Prostate gland (tissue), 2 donors: Measurements from ENCODE around the gene FGFBP1. TPM values are rescaled to one million over a fixed set of nuclear protein-coding genes. Genes with fewer than 3 reads are reported as not detected.

Experiments
- DNase-seq: peaks from one replicate; pipeline ENCODE4 v3.0.0-alpha.2; 2019; ENCODE audit warnings: low spot score
- H3K27ac ChIP-seq, 2 donors: fragments of 200-600 bp; sonication (generic); 2 replicates each; pipeline ENCODE4 v1.5.1; 2017 to 2019
- H3K27me3 ChIP-seq: fragments of 200-600 bp; sonication (generic); replicated peaks from 2 replicates; pipeline ENCODE4 v1.5.1; 2019; ENCODE audit not compliant: insufficient read depth
- H3K36me3 ChIP-seq, 2 donors: fragments of 200-600 bp; sonication (generic); 1 replicate in 1 of 2; 2 replicates in 1 of 2; pipeline versions ENCODE4 v1.5.1 to v1.8.1; 2017 to 2019
- H3K4me1 ChIP-seq: fragments of 200-600 bp; sonication (generic); replicated peaks from 2 replicates; pipeline ENCODE4 v1.5.1; 2019
- H3K4me3 ChIP-seq, 2 donors: fragments of 200-600 bp; sonication (generic); 2 replicates each; pipeline ENCODE4 v1.5.1; 2017 to 2019
- H3K9me3 ChIP-seq: fragments of 200-600 bp; sonication (generic); 2 replicates; pipeline ENCODE4 v1.5.1; 2017
- POLR2A ChIP-seq: fragments of 450-650 bp; IDR thresholded peaks from one replicate; pipeline ENCODE4 v1.6.1; 2016; ENCODE audit warnings: antibody characterized with exemption, mild to moderate bottlenecking
- POLR2AphosphoS5 ChIP-seq: sonication (generic); formaldehyde crosslinking; IDR thresholded peaks from one replicate; pipeline ENCODE4 v1.6.1; 2017; ENCODE audit warnings: antibody characterized with exemption
- WGBS: methylation state at CpG from one replicate; pipeline ENCODE4 v1.1.5; 2018; 5-methylcytosine and 5-hydroxymethylcytosine counted together
- intact Hi-C: fragments of 100-400 bp; cut with DNase I; formaldehyde crosslinking; loops from one replicate; pipeline ENCODE4 v1.14.2; 2022
- total RNA-seq, 2 donors: library from RNA; depleted of rRNA; stranded (reverse); fragments of >200 nt; gene quantifications; one replicate each; pipeline ENCODE4 v1.1.0, GENCODE V29; 2016
- TF ChIP-seq, protein P1 (sequence below), 4 experiments: fragments of 200-600 bp in 2 of 4; fragments of 450-650 bp in 2 of 4; sonication (generic) in 2 of 4; IDR thresholded peaks; 1 replicate in 3 of 4; 2 replicates in 1 of 4; pipeline ENCODE4 v1.5.1; 2016 to 2019; ENCODE audit warnings: antibody characterized with exemption in 4 of 4, mild to moderate bottlenecking in 2 of 4, moderate library complexity in 2 of 4

FGFBP1 gene
- total RNA-seq, 2 donors from 2014 or later = 1.1 to 1.4 TPM

- Histone ChIP-seq H3K4me1 (no peaks in the 10 kb centered on the region), H3K27ac (no peak overlapping the region), H3K36me3 (no peaks in the 10 kb centered on the region), H3K9me3 (no peaks in the 10 kb centered on the region), H3K27me3 (no peaks in the 10 kb centered on the region), H3K4me3 (no peak overlapping the region)
- DNase-seq = no peak
- intact Hi-C loops = no loop called here
- WGBS = 94% methylated on average over 2 of the region's 2 CpGs
- TF ChIP-seq, protein P1, sequence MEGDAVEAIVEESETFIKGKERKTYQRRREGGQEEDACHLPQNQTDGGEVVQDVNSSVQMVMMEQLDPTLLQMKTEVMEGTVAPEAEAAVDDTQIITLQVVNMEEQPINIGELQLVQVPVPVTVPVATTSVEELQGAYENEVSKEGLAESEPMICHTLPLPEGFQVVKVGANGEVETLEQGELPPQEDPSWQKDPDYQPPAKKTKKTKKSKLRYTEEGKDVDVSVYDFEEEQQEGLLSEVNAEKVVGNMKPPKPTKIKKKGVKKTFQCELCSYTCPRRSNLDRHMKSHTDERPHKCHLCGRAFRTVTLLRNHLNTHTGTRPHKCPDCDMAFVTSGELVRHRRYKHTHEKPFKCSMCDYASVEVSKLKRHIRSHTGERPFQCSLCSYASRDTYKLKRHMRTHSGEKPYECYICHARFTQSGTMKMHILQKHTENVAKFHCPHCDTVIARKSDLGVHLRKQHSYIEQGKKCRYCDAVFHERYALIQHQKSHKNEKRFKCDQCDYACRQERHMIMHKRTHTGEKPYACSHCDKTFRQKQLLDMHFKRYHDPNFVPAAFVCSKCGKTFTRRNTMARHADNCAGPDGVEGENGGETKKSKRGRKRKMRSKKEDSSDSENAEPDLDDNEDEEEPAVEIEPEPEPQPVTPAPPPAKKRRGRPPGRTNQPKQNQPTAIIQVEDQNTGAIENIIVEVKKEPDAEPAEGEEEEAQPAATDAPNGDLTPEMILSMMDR (IDR thresholded peaks at IDR 0.05) = no peak
- TF ChIP-seq POLR2AphosphoS5 = no peak
- no peak for TF ChIP-seq POLR2A
Measured at GRCh38 chr4:15914736-15915135, 23.8 kb downstream of the FGFBP1 start.

DNA sequence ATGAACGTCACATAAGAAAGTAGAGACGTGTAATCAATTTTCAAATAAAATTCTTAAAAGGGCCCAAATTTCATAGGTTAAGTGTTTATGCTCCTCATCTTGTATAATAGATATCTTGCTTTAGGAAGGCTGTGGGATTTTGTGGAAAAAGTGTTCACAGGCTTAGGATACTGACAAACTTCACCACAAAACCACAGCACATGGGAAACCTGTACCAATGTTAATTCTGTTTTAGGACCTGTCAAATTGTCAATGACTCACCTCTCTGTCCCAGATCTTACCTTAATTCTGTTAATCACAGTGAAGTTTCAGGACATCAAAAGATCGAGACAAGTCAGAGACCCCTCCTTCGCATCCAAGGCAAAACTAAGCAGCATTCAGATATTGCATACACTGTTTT, 24.2 kb downstream of the FGFBP1 start:
- intact Hi-C loops = no loop called here
- Histone ChIP-seq H3K4me3 (no peak overlapping the region), H3K4me1 (no peaks in the 10 kb centered on the region), H3K9me3 (no peaks in the 10 kb centered on the region), H3K36me3 (no peaks in the 10 kb centered on the region), H3K27me3 (no peaks in the 10 kb centered on the region), H3K27ac (no peak overlapping the region)
- 87% methylated on average over 4 of the region's 4 CpGs for WGBS
- TF ChIP-seq POLR2A (no peak), POLR2AphosphoS5 (no peak)
- TF ChIP-seq, protein P1 (IDR thresholded peaks at IDR 0.05) = no peak
- no peak for DNase-seq

DNA sequence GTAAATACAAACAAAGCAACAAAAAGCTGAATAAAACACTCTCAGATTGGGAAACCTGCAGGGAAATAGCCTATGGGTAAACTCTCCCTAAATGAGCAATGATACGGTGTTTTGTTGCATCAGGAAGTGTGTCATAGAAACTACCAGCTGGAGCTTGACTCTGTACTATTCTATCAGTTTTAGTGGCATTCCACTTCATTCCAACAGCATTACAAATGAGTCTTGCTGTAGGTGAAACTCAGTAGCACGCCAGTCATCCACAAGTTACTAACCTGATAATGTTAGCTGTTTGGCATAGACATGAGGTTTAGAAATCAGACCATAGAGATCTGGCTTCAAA, 24.9 kb downstream of the FGFBP1 start:
- DNase-seq = no peak
- H3K27ac ChIP-seq = no peak overlapping the region
- intact Hi-C loops = no loop called here
- no peaks in the 10 kb centered on the region for H3K27me3 ChIP-seq
- no peaks in the 10 kb centered on the region for H3K4me1 ChIP-seq
- 60% methylated on average over 2 of the region's 2 CpGs for WGBS
- no peaks in the 10 kb centered on the region for H3K9me3 ChIP-seq
- H3K36me3 ChIP-seq = no peaks in the 10 kb centered on the region
- TF ChIP-seq POLR2A = no peak
- TF ChIP-seq, protein P1 (IDR thresholded peaks at IDR 0.05) = no peak
- no peak for TF ChIP-seq POLR2AphosphoS5
- no peak overlapping the region for H3K4me3 ChIP-seq

DNA sequence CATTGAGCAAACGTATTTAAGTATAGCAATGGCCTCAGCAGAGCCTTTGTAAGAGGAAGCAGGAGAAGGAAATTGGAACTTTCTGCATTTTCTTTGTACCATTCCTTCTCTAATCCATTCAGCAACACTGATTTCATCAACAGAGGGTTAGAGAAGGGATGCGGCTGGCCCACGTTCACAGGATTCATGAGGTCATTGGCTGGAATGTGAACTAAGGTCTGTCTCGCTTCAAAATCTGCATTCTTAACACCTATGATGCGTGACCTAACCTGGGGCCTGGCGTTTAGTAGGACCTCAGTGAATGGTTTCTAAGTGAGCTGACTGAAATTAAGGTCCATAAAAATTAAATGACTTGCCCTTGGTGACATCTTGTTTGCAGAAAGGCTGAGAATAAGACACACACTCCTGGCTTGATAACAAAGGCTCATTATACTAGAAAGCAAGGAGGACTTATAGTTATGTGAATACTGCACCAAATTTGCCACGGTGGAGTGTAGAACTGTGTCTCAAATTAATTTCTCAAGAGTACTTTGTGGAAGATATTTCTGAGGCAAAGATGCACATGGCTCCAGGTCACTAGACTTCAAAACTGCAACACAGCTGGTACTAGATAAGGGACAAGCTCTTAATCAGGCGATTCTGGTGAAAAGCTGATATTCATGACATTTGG, 25.4 kb downstream of the FGFBP1 start:
- H3K4me3 ChIP-seq = no peak overlapping the region
- H3K36me3 ChIP-seq = no peaks in the 10 kb centered on the region
- TF ChIP-seq POLR2A = no peak
- TF ChIP-seq POLR2AphosphoS5 = no peak
- TF ChIP-seq, protein P1 (IDR thresholded peaks at IDR 0.05) = no peak
- no peaks in the 10 kb centered on the region for H3K4me1 ChIP-seq
- H3K9me3 ChIP-seq = no peaks in the 10 kb centered on the region
- DNase-seq = no peak
- no peak overlapping the region for H3K27ac ChIP-seq
- H3K27me3 ChIP-seq = no peaks in the 10 kb centered on the region
- intact Hi-C loops = no loop called here
- 54% methylated on average over 8 of the region's 8 CpGs for WGBS

GRCh38 chr4:15912236-15912635, 26.3 kb downstream of the FGFBP1 start:
- Histone ChIP-seq H3K9me3 (no peaks in the 10 kb centered on the region), H3K27ac (no peak overlapping the region), H3K36me3 (no peaks in the 10 kb centered on the region), H3K4me1 (no peaks in the 10 kb centered on the region), H3K4me3 (no peak overlapping the region), H3K27me3 (no peaks in the 10 kb centered on the region)
- intact Hi-C loops = no loop called here
- DNase-seq = no peak
- TF ChIP-seq POLR2A (no peak), POLR2AphosphoS5 (no peak)
- TF ChIP-seq, protein P1 (IDR thresholded peaks at IDR 0.05) = no peak
- WGBS = 41% methylated on average over 7 of the region's 7 CpGs
